Thoracic aorta (tissue), 2 donors: Measurements from ENCODE around the gene SNED1. TPM values are rescaled to one million over a fixed set of nuclear protein-coding genes. Genes with fewer than 3 reads are reported as not detected.

ENCODE experiments used
- ATAC-seq: fragments of 150-250 bp; one replicate; pipeline ENCODE4 v1.8.0; 2017; ENCODE audit warnings: low read depth; ENCODE audit not compliant: insufficient number of reproducible peaks, low FRiP score
- DNase-seq: peaks from one replicate; pipeline ENCODE4 v3.0.0-alpha.2; 2020; ENCODE audit warnings: low spot score
- H3K27ac ChIP-seq, 2 donors: fragments of 200-600 bp; sonication (generic); 1 replicate in 1 of 2; 2 replicates in 1 of 2; pipeline ENCODE4 v1.5.1; 2016; ENCODE audit warnings: mild to moderate bottlenecking in 2 of 2, moderate library complexity in 2 of 2
- H3K27me3 ChIP-seq: fragments of 200-600 bp; sonication (generic); replicated peaks from 2 replicates; pipeline ENCODE4 v1.6.0; 2016; ENCODE audit warnings: mild to moderate bottlenecking; ENCODE audit not compliant: insufficient read depth
- H3K36me3 ChIP-seq: fragments of 200-600 bp; sonication (generic); one replicate; pipeline ENCODE4 v1.5.1; 2016
- H3K4me1 ChIP-seq, 2 donors: fragments of 200-600 bp; sonication (generic); 1 replicate in 1 of 2; 2 replicates in 1 of 2; pipeline versions ENCODE4 v1.5.1 to v1.6.0; 2016; ENCODE audit warnings: low read depth in 2 of 2, mild to moderate bottlenecking in 1 of 2; ENCODE audit not compliant: control insufficient read depth in 1 of 2
- H3K4me3 ChIP-seq: fragments of 200-600 bp; sonication (generic); 2 replicates; pipeline ENCODE4 v1.5.1; 2016; ENCODE audit warnings: mild to moderate bottlenecking
- H3K9me3 ChIP-seq: fragments of 200-600 bp; sonication (generic); 2 replicates; pipeline ENCODE4 v1.5.1; 2016
- total RNA-seq, 2 donors: library from RNA; depleted of rRNA; stranded (reverse); fragments of >200 nt; gene quantifications; one replicate each; pipeline versions ENCODE4 v1.1.0 to v1.2.3, GENCODE V29; 2016
- TF ChIP-seq, protein P1 (sequence below): fragments of 200-600 bp; sonication (generic); IDR thresholded peaks from one replicate; pipeline ENCODE4 v1.5.1; 2019; ENCODE audit warnings: antibody characterized with exemption

Gene SNED1
- total RNA-seq, 2 donors from 2014 or later = 133 to 206 TPM

DNA sequence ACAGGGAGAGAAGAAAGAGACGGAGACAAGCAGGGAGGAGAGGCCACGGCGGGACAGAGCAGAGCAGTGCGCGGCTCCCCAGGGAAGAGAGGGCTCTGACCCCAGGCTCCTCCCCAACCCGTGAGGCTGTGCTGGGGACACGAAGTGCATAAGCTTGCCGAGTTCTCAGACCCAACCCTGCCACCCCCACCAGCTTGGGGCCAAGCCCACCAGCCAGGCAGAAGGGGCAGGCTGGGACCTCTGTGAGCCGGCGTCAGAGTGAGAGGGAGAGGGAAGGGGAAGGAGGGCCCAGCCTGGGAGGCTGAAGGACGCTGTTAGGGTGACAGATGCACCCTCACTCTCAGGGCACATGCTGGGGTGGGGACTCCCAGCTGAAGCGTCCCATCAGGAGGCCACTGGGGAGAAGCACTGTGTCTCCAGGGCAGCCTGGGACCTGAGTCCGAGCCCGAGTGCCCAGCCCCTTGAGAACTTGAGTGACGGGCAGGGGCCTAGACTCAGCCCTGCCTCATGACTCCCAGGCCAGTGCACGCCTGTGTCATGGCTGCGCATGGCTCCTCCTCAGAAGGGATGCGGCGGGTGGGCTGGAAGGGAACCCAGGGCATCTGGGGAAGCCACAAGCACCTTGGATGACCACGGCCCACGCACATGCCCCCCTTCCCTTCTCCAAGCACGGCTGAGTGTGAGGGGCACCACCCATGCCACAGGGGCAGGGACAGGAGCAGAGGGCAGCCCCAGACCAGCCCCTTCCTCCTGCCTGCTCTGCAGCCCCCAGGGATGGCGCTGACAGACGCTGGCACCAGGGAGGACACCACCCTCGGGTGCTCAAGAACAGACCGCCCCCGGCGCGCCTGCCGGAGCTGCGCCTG is 72.6 kb downstream of the SNED1 start:
- no peaks in the 10 kb centered on the region for H3K27me3 ChIP-seq
- H3K36me3 ChIP-seq = peaks cover 80% of the 10 kb centered on the region
- no peak overlapping the region for H3K27ac ChIP-seq
- H3K4me1 ChIP-seq = no peaks in the 10 kb centered on the region
- DNase-seq (no peak), ATAC-seq (no peak)
- H3K9me3 ChIP-seq = no peaks in the 10 kb centered on the region
- no peak overlapping the region for H3K4me3 ChIP-seq
- TF ChIP-seq, protein P1, sequence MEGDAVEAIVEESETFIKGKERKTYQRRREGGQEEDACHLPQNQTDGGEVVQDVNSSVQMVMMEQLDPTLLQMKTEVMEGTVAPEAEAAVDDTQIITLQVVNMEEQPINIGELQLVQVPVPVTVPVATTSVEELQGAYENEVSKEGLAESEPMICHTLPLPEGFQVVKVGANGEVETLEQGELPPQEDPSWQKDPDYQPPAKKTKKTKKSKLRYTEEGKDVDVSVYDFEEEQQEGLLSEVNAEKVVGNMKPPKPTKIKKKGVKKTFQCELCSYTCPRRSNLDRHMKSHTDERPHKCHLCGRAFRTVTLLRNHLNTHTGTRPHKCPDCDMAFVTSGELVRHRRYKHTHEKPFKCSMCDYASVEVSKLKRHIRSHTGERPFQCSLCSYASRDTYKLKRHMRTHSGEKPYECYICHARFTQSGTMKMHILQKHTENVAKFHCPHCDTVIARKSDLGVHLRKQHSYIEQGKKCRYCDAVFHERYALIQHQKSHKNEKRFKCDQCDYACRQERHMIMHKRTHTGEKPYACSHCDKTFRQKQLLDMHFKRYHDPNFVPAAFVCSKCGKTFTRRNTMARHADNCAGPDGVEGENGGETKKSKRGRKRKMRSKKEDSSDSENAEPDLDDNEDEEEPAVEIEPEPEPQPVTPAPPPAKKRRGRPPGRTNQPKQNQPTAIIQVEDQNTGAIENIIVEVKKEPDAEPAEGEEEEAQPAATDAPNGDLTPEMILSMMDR = no peak

- Histone ChIP-seq H3K27ac (no peak overlapping the region), H3K9me3 (no peaks in the 10 kb centered on the region), H3K4me1 (no peaks in the 10 kb centered on the region), H3K27me3 (no peaks in the 10 kb centered on the region), H3K36me3 (peaks cover 77% of the 10 kb centered on the region), H3K4me3 (no peak overlapping the region)
- DNase-seq = no peak
- TF ChIP-seq, protein P1 = no peak
- ATAC-seq = no peak
Measured at GRCh38 chr2:241071677-241072111, 73.3 kb downstream of the SNED1 start.

- DNase-seq = no peak
- Histone ChIP-seq H3K36me3 (peaks cover 73% of the 10 kb centered on the region), H3K4me3 (no peak overlapping the region), H3K9me3 (no peaks in the 10 kb centered on the region), H3K27me3 (no peaks in the 10 kb centered on the region), H3K4me1 (no peaks in the 10 kb centered on the region), H3K27ac (no peak overlapping the region)
- no peak for ATAC-seq
- TF ChIP-seq, protein P1 = no peak
Measured at GRCh38 chr2:241072151-241072550, 73.7 kb downstream of the SNED1 start.

DNA sequence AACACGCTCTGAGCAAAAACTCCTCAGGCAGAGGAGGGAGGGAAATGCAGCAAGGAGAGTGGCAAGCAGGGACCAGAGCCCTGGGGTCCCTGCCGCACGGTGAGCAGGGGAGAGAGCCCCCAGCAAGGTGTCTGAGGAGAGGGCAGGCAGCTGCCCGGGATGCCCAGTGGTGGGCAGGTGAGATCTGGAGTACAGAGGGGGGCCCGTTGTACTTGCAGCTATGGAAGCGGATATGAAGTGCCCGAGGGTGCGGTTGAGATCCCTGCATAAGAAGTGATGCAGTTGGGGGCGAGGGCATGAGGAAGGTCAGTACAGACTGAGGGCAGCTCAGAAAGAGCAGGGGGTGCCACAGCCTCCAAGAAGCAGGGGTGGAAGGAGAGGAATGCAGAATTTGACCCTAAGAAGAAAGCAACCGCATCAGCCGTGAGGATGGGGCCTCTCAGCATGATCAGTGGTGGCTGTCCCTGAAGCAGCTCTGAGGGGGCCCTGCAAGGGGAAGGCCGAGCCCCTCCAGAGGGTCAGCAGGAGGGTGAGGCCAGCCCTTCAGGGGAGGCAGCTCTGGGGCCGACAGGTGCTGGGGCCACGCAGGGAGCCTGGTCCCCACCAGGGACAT is 74.2 kb downstream of the SNED1 start:
- Histone ChIP-seq H3K4me3 (no peak overlapping the region), H3K4me1 (no peaks in the 10 kb centered on the region), H3K27me3 (no peaks in the 10 kb centered on the region), H3K9me3 (no peaks in the 10 kb centered on the region), H3K36me3 (peaks cover 68% of the 10 kb centered on the region), H3K27ac (no peak overlapping the region)
- TF ChIP-seq, protein P1 = no peak
- ATAC-seq (no peak), DNase-seq (no peak)
